CD14-positive monocyte (primary cell): ENCODE data around the gene ERC1. TPM values are rescaled to one million over a fixed set of nuclear protein-coding genes. Genes with fewer than 3 reads are reported as not detected.
A peak's percentile ranks its signal among the peaks of the same experiment; 100 is the strongest.

Experiments used
- DNase-seq, 3 donors: peaks; one replicate each; pipeline ENCODE4 v3.0.0-alpha.2; 2011 to 2022
- H2AFZ ChIP-seq: 2 replicates; pipeline ENCODE4 v1.6.0; 2012; ENCODE audit warnings: mild to moderate bottlenecking, low read depth, low read length, inconsistent platforms; ENCODE audit not compliant: insufficient read depth, poor library complexity, severe bottlenecking
- H3K27ac ChIP-seq, 2 donors: 1 replicate in 1 of 2; 2 replicates in 1 of 2; pipeline ENCODE4 v1.5.1; 2012 to 2013; ENCODE audit warnings: low read length in 2 of 2, control low read depth in 1 of 2, inconsistent platforms in 1 of 2, low read depth in 1 of 2, mild to moderate bottlenecking in 1 of 2
- H3K27me3 ChIP-seq, 2 donors: one replicate each; pipeline versions ENCODE4 v1.6.0 to v1.6.1; 2011 to 2013; ENCODE audit warnings: low read length in 2 of 2; ENCODE audit not compliant: control insufficient read depth in 2 of 2, insufficient read depth in 2 of 2
- H3K36me3 ChIP-seq, 2 donors: replicated peaks in 1 of 2; 1 replicate in 1 of 2; 2 replicates in 1 of 2; pipeline versions ENCODE4 v1.5.1 to v1.6.1; 2012 to 2013; ENCODE audit warnings: low read length in 2 of 2, control low read depth in 1 of 2, inconsistent platforms in 1 of 2, mild to moderate bottlenecking in 1 of 2; ENCODE audit not compliant: insufficient read depth in 2 of 2, control insufficient read depth in 1 of 2
- H3K4me1 ChIP-seq, 2 donors: 1 replicate in 1 of 2; 2 replicates in 1 of 2; pipeline versions ENCODE4 v1.5.1 to v1.6.1; 2012 to 2013; ENCODE audit warnings: low read length in 2 of 2, control low read depth in 1 of 2, inconsistent platforms in 1 of 2, mild to moderate bottlenecking in 1 of 2, moderate library complexity in 1 of 2; ENCODE audit not compliant: insufficient read depth in 2 of 2, control insufficient read depth in 1 of 2
- H3K4me2 ChIP-seq: replicated peaks from 2 replicates; pipeline ENCODE3; 2012; ENCODE audit warnings: low read length, moderate library complexity, mild to moderate bottlenecking; ENCODE audit not compliant: poor library complexity, severe bottlenecking; ENCODE audit errors: extremely low read depth
- H3K4me3 ChIP-seq, 3 experiments: fragments of 200-600 bp in 1 of 3; sonication (generic) in 1 of 3; replicated peaks in 1 of 3; 1 replicate in 2 of 3; 2 replicates in 1 of 3; pipeline ENCODE4 v1.5.1; 2011 to 2013; ENCODE audit warnings: low read length in 3 of 3, mild to moderate bottlenecking in 3 of 3, control low read depth in 2 of 3, low read depth in 2 of 3, inconsistent platforms in 1 of 3, moderate library complexity in 1 of 3
- H3K79me2 ChIP-seq: 2 replicates; pipeline ENCODE4 v1.6.0; 2012; ENCODE audit warnings: mild to moderate bottlenecking, control low read depth, inconsistent platforms, low read length, moderate library complexity; ENCODE audit not compliant: insufficient read depth
- H3K9ac ChIP-seq: 2 replicates; pipeline ENCODE4 v1.6.0; 2017; ENCODE audit warnings: low read length, mild to moderate bottlenecking; ENCODE audit not compliant: insufficient read depth, poor library complexity, severe bottlenecking
- H3K9me3 ChIP-seq, 2 donors: replicated peaks in 1 of 2; 1 replicate in 1 of 2; 2 replicates in 1 of 2; pipeline versions ENCODE4 v1.5.1 to v1.6.1; 2012 to 2013; ENCODE audit warnings: low read length in 2 of 2, control low read depth in 1 of 2; ENCODE audit not compliant: control insufficient read depth in 1 of 2, insufficient read depth in 1 of 2
- H4K20me1 ChIP-seq: 2 replicates; pipeline ENCODE4 v1.6.0; 2012; ENCODE audit warnings: mild to moderate bottlenecking, low read length, control low read depth, moderate library complexity; ENCODE audit not compliant: insufficient read depth
- H3K27ac Mint-ChIP-seq, 7 donors: one replicate each; pipeline ENCODE4 v1.8.0; 2020; ENCODE audit warnings: mild to moderate bottlenecking in 7 of 7, mixed read lengths in 7 of 7, moderate library complexity in 6 of 7, inconsistent platforms in 2 of 7
- H3K27me3 Mint-ChIP-seq, 3 donors: one replicate each; pipeline ENCODE4 v1.8.0; 2021 to 2022; ENCODE audit warnings: low read depth in 3 of 3, mild to moderate bottlenecking in 3 of 3, mixed read lengths in 3 of 3, moderate library complexity in 3 of 3, inconsistent platforms in 1 of 3
- H3K36me3 Mint-ChIP-seq, 2 donors: one replicate each; pipeline ENCODE4 v1.8.0; 2020; ENCODE audit warnings: mixed read lengths in 2 of 2, inconsistent platforms in 1 of 2, mild to moderate bottlenecking in 1 of 2
- H3K4me1 Mint-ChIP-seq: one replicate; pipeline ENCODE4 v1.8.0; 2020; ENCODE audit warnings: mild to moderate bottlenecking, mixed read lengths
- H3K4me3 Mint-ChIP-seq, 2 donors: one replicate each; pipeline ENCODE4 v1.8.0; 2020; ENCODE audit warnings: mild to moderate bottlenecking in 2 of 2, mixed read lengths in 2 of 2, moderate library complexity in 1 of 2
- H3K9me3 Mint-ChIP-seq, 7 donors: one replicate each; pipeline ENCODE4 v1.8.0; 2020 to 2022; ENCODE audit warnings: mixed read lengths in 7 of 7, mild to moderate bottlenecking in 6 of 7, moderate library complexity in 6 of 7, inconsistent platforms in 2 of 7
- WGBS: methylation state at CpG from one replicate; pipeline ENCODE4 v1.1.5; 2013; ENCODE audit warnings: missing lambda C conversion rate; ENCODE audit not compliant: insufficient coverage; 5-methylcytosine and 5-hydroxymethylcytosine counted together
- intact Hi-C, 2 donors: fragments of 100-400 bp; cut with micrococcal nuclease; formaldehyde crosslinking; loops; one replicate each; pipeline versions ENCODE4 v1.15.0 to v1.15.1; 2023
- polyA plus RNA-seq, 3 donors: library from polyadenylated mRNA; depleted of rRNA in 1 of 3; unstranded in 2 of 3; stranded (reverse) in 1 of 3; fragments of 300-500 nt in 2 of 3; fragments of >200 nt in 1 of 3; fragmentation: Illumina TruSeq in 2 of 3; gene quantifications; 1 replicate in 2 of 3; 2 replicates in 1 of 3; pipeline ENCODE4 v1.2.3, GENCODE V29; 2012 to 2021
- TF ChIP-seq, protein P1 (sequence below): fragments of 200-600 bp; IDR thresholded peaks from one replicate; pipeline ENCODE4 v1.8.0; 2022; ENCODE audit warnings: antibody characterized with exemption, mild to moderate bottlenecking

ERC1 gene
- polyA plus RNA-seq, 3 donors, result 4.0 to 14.3 (median 5.1) TPM

DNA sequence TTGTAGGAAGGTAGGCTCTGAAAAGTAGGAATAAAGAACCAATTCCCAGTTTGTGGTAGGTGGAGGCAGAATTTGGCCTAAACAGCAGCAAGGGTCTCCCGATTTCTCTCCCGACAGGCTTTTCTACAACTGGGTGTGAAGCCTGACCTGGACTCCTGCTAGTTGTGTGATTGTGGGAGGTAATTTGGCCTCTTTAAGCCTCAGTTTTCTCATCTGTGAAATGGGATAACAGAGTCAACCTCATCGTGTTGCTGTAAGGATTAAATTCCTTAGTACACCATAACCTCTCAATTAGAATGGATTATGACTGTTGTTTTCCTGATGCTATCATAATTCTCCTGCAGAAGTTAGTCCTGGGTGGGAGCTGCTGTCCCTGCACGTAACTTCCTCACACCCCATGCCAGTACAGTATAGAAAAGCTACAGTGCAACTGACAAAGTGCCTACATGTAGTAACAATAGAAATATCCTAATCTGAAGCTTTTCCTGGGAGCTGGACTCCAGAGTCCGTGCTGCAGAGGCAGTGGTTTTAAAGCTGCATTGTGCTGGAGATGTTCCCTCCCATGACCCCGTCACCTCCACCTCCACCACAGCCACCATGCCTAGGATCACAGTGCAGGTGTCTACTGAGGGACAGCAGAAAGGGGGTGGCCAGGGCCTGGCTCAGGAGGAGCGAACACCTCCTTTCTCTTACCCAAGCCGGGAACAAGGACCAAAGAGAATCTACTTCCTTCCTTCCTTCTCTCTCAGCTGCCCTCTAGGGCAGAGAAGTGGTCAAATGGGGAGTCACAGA is 526.9 kb downstream of the ERC1 start:
- H3K9me3 Mint-ChIP-seq, result peaks cover 0 to 14% (median 10%) of the 10 kb centered on the region in 7 donors
- H3K4me3 ChIP-seq, result no peak overlapping the region
- H4K20me1 ChIP-seq, result no peaks in the 10 kb centered on the region
- no peaks in the 10 kb centered on the region for H3K36me3 ChIP-seq
- no peaks in the 10 kb centered on the region for H3K4me1 Mint-ChIP-seq
- H3K4me3 Mint-ChIP-seq, result no peak overlapping the region
- peaks cover 6 to 8% of the 10 kb centered on the region in 2 donors for H3K27me3 ChIP-seq
- H3K4me1 ChIP-seq, result no peaks in the 10 kb centered on the region
- H3K27ac ChIP-seq, result no peak overlapping the region
- H3K79me2 ChIP-seq, result no peaks in the 10 kb centered on the region
- DNase-seq, result no peak
- TF ChIP-seq, protein P1, sequence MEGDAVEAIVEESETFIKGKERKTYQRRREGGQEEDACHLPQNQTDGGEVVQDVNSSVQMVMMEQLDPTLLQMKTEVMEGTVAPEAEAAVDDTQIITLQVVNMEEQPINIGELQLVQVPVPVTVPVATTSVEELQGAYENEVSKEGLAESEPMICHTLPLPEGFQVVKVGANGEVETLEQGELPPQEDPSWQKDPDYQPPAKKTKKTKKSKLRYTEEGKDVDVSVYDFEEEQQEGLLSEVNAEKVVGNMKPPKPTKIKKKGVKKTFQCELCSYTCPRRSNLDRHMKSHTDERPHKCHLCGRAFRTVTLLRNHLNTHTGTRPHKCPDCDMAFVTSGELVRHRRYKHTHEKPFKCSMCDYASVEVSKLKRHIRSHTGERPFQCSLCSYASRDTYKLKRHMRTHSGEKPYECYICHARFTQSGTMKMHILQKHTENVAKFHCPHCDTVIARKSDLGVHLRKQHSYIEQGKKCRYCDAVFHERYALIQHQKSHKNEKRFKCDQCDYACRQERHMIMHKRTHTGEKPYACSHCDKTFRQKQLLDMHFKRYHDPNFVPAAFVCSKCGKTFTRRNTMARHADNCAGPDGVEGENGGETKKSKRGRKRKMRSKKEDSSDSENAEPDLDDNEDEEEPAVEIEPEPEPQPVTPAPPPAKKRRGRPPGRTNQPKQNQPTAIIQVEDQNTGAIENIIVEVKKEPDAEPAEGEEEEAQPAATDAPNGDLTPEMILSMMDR, result no peak
- H3K9me3 ChIP-seq, result peaks cover 4 to 9% of the 10 kb centered on the region in 2 donors
- intact Hi-C loops, result no loop called here
- 100% methylated on average over 2 of the region's 8 CpGs for WGBS
- no peaks in the 10 kb centered on the region for H3K36me3 Mint-ChIP-seq
- H2AFZ ChIP-seq, result no peak overlapping the region
- H3K27ac Mint-ChIP-seq, result no peak overlapping the region
- peaks cover 27 to 49% (median 33%) of the 10 kb centered on the region in 3 donors for H3K27me3 Mint-ChIP-seq
- H3K9ac ChIP-seq, result no peak overlapping the region
- H3K4me2 ChIP-seq, result no peak overlapping the region

DNA sequence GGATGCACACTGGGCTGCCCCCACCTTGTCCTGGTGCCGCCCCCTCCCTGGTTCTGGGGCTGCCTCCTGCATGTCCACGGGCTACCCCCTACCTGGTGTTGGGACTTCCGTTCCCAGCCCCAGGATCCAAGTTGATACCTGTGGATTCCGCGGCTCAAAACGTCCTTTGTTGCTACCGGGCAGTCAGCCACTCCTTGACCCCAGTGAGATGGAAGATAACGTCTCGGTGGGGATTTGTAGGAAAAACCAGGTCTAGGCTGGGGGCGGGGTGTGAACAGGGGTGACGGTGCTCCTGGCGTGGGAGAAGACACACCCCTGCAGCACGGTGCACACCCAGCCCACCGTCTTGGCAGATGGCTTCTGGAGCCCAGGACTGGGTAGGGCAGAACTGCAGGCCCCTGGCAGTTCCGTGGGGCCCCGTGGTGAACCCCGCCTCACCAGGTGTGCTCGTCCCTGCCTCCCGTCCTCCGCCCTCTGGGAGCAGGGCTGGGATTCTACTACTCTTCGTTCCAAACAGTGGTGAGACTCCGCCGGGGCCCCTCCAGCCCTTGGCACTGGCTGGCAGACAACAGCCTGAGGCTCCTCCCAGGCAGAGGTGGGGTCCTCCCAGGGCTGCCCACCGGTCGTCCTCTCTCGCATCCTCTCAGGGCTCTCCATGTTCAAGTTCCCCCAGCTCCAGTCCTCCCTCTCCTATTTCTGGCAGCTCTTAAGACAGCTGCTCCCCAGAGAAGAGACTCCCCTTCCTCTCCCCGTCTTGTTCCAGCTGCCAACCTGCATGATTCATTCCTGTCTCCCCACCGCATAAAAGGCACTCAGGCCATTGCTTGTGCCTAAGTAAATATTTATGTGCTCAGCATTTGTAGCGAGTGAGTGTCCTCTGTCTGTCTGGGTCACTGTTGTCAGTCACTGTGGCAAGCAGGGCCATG is 527.8 kb downstream of the ERC1 start:
- WGBS, result 76% methylated on average over 27 of the region's 29 CpGs
- Mint-ChIP-seq H3K4me1 (no peaks in the 10 kb centered on the region), H3K27ac (no peak overlapping the region), H3K36me3 (no peaks in the 10 kb centered on the region), H3K9me3 (peaks cover 0 to 12% (median 10%) of the 10 kb centered on the region in 7 donors), H3K4me3 (peak overlapping the region in 1 of 2 donors; percentile 78), H3K27me3 (peaks cover 27 to 52% (median 38%) of the 10 kb centered on the region in 3 donors)
- H3K4me3 ChIP-seq, result no peak overlapping the region
- TF ChIP-seq, protein P1, result no peak
- no peak overlapping the region for H3K27ac ChIP-seq
- no peaks in the 10 kb centered on the region for H3K36me3 ChIP-seq
- no peak for DNase-seq
- H3K9me3 ChIP-seq, result peaks cover 4 to 9% of the 10 kb centered on the region in 2 donors
- no peaks in the 10 kb centered on the region for H4K20me1 ChIP-seq
- intact Hi-C loops, result no loop called here
- peaks cover 6 to 17% of the 10 kb centered on the region in 2 donors for H3K27me3 ChIP-seq
- no peak overlapping the region for H3K9ac ChIP-seq
- H3K4me1 ChIP-seq, result no peaks in the 10 kb centered on the region
- no peak overlapping the region for H2AFZ ChIP-seq
- H3K79me2 ChIP-seq, result no peaks in the 10 kb centered on the region
- H3K4me2 ChIP-seq, result no peak overlapping the region
